AG04449 (cell line): ENCODE data around the gene WIPF1.
A peak's percentile ranks its signal among the peaks of the same experiment; 100 is the strongest.

ENCODE experiments used
- CTCF ChIA-PET: fragments of 350-600 bp; formaldehyde crosslinking; extraction: SDS; loops from one replicate; lab custom pipeline; 2021; ENCODE audit warnings: antibody characterized with exemption; lab: Yijun Ruan, JAX
- POLR2A ChIA-PET: fragments of 400-600, 350-600 bp; formaldehyde crosslinking; extraction: SDS; loops from one replicate; lab custom pipeline; 2020; ENCODE audit warnings: antibody characterized with exemption, inconsistent platforms; lab: Yijun Ruan, JAX
- DNase-seq: peaks from one replicate; pipeline ENCODE4 v3.0.0-alpha.2; 2010; ENCODE audit warnings: low read depth, low spot score
- H3K4me3 ChIP-seq: 2 replicates; pipeline ENCODE4 v1.5.1; 2011; ENCODE audit warnings: low read depth, mild to moderate bottlenecking, control low read depth, low read length
- TF ChIP-seq, protein P1 (sequence below): IDR thresholded peaks from one replicate; pipeline ENCODE4 v1.5.1; 2011; ENCODE audit warnings: mild to moderate bottlenecking, moderate library complexity, low read length, control low read depth, inconsistent platforms; ENCODE audit not compliant: insufficient read depth; ENCODE audit errors: missing control alignments

Gene WIPF1

DNA sequence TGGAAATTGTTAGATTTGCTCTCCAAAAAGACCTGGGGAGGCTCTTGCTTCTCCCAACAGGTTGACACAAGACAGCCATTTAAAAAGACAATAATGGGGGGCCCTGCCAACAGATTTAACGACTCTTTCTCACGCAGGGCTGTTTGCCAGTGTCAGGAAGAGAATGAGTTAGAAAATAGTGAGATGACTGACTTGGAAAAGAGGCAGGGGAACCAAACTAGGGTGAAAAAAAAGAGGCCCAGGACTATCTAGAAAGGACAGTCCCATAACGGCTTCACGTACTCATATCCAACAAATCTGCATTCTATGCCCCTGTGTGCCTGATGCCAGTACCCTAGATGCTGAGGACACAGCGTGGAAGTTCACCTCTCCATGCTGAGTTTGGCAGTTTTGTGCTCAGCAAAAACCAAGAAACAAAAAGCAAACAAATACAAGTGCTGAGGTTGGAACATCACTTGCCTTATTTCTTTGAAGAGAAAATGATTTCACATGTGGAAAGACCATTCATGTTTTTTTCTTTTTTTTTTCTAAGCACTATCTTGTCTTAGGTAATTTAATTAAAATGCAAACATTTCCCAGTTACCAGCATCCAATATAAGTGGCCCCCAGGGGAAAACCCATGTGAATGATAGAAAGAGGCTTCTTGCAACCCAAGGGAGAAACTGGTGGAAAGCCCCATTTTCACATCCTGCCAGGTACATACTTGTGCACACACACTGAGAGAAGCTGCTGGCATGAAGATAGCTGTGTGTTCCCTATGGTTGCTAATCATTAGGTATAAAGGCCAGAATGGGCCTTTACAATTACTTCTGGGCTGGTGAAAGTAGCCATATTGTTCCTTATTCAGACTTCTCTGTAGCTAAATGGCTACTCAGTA is 10.6 kb upstream of the WIPF1 start:
- no peak for DNase-seq
- no peak overlapping the region for H3K4me3 ChIP-seq

DNA sequence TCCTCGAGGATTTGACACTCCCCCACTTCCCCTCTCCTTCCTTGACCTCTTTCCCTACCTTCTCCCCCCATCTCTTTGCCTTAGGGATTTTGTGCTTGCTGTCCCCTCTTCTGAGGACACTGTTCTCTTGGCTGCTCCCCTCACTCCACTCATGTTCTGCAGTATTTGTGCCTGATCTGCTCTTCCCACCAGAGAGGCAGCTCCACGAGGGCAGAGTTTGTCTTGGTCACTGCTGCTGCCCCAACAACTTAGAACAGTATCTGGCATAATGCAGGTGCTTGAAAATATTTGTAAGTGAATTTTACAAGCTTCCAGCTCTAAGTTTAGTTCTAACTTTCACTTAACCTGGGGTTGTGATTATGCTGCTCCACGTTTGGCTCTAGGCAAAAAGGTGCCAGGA is 10.0 kb upstream of the WIPF1 start:
- POLR2A ChIA-PET: no interaction called here
- CTCF ChIA-PET: interaction anchor here (0.6 to 8.1 kb wide), 3 partner anchors 13 to 81 kb away, joined by 3 to 65 read pairs (median 10); no protein-coding TSS in a partner anchor

More for the DNA sequence above, 10.6 kb upstream of the WIPF1 start:
- CTCF ChIA-PET: no interaction called here
- POLR2A ChIA-PET: interaction anchor here (0.7 kb wide), 1 partner anchor 75 kb away, joined by 3 read pairs; no protein-coding TSS in a partner anchor
- TF ChIP-seq, protein P1, sequence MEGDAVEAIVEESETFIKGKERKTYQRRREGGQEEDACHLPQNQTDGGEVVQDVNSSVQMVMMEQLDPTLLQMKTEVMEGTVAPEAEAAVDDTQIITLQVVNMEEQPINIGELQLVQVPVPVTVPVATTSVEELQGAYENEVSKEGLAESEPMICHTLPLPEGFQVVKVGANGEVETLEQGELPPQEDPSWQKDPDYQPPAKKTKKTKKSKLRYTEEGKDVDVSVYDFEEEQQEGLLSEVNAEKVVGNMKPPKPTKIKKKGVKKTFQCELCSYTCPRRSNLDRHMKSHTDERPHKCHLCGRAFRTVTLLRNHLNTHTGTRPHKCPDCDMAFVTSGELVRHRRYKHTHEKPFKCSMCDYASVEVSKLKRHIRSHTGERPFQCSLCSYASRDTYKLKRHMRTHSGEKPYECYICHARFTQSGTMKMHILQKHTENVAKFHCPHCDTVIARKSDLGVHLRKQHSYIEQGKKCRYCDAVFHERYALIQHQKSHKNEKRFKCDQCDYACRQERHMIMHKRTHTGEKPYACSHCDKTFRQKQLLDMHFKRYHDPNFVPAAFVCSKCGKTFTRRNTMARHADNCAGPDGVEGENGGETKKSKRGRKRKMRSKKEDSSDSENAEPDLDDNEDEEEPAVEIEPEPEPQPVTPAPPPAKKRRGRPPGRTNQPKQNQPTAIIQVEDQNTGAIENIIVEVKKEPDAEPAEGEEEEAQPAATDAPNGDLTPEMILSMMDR: no peak

DNA sequence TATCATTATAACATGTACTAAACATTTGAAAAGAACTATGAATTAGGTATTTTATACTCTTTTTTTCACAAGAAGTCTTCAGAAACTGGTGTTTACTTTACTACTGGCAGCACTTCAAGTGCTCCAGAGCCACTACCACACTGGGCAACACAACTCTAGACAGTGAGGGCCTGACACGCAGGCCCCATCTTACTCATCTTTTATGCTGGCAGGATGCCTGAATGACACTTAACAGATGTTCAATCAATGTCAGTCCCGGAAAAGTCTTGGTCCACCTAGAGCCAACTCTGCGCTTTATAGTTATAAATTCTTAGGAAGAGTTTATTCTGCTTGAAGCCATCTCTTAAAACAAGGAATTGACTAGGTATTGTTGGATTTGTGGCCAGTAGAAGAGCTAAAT is 8.7 kb upstream of the WIPF1 start:
- ChIA-PET CTCF (interaction anchor here (0.8 to 8.1 kb wide), 9 partner anchors 9 to 143 kb away, joined by 3 to 65 read pairs (median 7); partner anchors contain the start of gene WIPF1), POLR2A (interaction anchor here (0.5 kb wide), 1 partner anchor 53 kb away, joined by 3 read pairs; no protein-coding TSS in a partner anchor)
- H3K4me3 ChIP-seq: no peak overlapping the region
- DNase-seq: no peak
- TF ChIP-seq, protein P1: no peak

More for the DNA sequence above, 10.0 kb upstream of the WIPF1 start:
- TF ChIP-seq, protein P1: no peak
- DNase-seq: no peak
- H3K4me3 ChIP-seq: no peak overlapping the region

DNA sequence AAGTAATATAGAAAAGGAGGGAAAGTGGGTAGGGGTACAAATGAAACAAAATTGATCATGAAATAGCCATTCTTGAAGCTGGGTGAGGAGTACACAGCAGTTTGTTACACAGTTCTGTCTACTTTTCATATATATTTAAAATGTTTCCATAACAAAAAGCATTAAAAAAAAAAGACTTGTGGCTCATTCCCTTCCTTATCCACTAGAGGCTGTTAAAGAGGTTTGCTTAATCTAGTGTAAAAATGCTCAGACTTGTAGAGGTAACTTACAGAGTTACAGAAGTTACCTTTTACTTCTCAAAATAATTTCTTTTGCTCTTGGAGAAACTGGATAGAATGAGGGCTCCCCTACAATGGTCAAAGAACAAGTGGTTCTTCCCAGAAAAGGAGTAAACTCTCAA is 8.1 kb upstream of the WIPF1 start:
- no peak overlapping the region for H3K4me3 ChIP-seq
- POLR2A ChIA-PET: no interaction called here
- DNase-seq: no peak
- TF ChIP-seq, protein P1: peak; percentile 27
- CTCF ChIA-PET: interaction anchor here (0.7 to 8.1 kb wide), 10 partner anchors 8 to 143 kb away, joined by 3 to 65 read pairs (median 8); partner anchors contain the start of gene WIPF1

DNA sequence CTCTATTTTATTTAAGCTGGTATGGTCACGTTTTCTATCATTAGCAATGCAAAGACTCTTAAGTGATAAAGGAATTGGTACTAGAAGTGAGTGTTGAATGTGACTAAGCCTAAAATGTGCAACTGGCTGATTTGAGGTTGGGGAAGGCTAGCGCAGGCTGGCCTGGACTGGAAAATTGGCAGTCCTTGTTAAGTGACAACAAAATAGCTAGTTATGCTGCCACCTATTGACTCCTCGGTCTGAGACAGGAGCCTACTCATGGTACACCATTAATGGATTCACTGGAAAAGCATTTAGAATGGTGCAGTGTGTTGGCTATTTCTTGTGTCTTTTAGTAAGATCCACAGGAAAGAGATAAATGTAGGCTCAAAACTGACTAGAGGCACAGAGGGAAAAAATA is 5.7 kb upstream of the WIPF1 start:
- no peak overlapping the region for H3K4me3 ChIP-seq
- TF ChIP-seq, protein P1: peak; percentile 26
- POLR2A ChIA-PET: no interaction called here
- CTCF ChIA-PET: interaction anchor here (1.0 to 8.1 kb wide), 13 partner anchors 10 to 143 kb away, joined by 3 to 65 read pairs (median 9); no protein-coding TSS in a partner anchor
- no peak for DNase-seq

DNA sequence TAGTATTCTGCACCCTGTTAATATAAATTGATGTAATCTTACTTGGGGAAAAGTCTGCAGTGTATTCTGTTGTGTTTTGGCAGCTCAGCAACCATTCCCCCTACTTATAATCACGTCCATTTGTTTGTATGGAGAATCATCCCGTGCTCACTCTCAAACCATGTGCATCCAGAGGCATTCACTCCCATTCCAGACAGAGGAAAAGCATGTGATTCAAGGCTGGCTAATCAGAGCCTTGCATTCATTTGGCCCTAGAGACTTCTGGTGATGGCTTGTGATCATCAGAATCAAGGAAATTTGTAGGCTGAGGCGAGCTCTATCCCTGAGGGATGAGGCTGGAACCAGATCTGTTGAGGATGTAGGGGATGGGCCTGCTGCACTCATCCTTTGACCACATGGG is 5.1 kb upstream of the WIPF1 start:
- TF ChIP-seq, protein P1: no peak
- ChIA-PET POLR2A (no interaction called here), CTCF (interaction anchor here (1.0 to 8.1 kb wide), 13 partner anchors 9 to 142 kb away, joined by 3 to 65 read pairs (median 9); no protein-coding TSS in a partner anchor)
- DNase-seq: no peak
- H3K4me3 ChIP-seq: no peak overlapping the region
